LoVo (cell line): Measurements from ENCODE around the gene ARSG.

Experiments used
- DNase-seq: peaks from one replicate; pipeline ENCODE4 v3.0.0-alpha.2; 2016; ENCODE audit warnings: low spot score

The ARSG gene

GRCh38 chr17:68431045-68431608 is 139.8 kb downstream of the ARSG start:
- DNase-seq: no peak

GRCh38 chr17:68431661-68432071 is 140.4 kb downstream of the ARSG start:
- DNase-seq: no peak

GRCh38 chr17:68432086-68432864 is 141.0 kb downstream of the ARSG start:
- no peak for DNase-seq

- no peak for DNase-seq
Measured at GRCh38 chr17:68433211-68433610, 141.9 kb downstream of the ARSG start.

- no peak for DNase-seq
Measured at GRCh38 chr17:68433911-68434508, 142.7 kb downstream of the ARSG start.

GRCh38 chr17:68435361-68435760 is 144.1 kb downstream of the ARSG start:
- DNase-seq: no peak

- DNase-seq: peak; percentile 71
Measured at GRCh38 chr17:68435876-68436842, 144.9 kb downstream of the ARSG start.

GRCh38 chr17:68437979-68438822 is 146.9 kb downstream of the ARSG start:
- DNase-seq: no peak

GRCh38 chr17:68439656-68440290 is 148.5 kb downstream of the ARSG start:
- DNase-seq: no peak

GRCh38 chr17:68440526-68440925 is 149.2 kb downstream of the ARSG start:
- no peak for DNase-seq

GRCh38 chr17:68441070-68441770 is 149.9 kb downstream of the ARSG start:
- DNase-seq: no peak

GRCh38 chr17:68443972-68444464 is 152.7 kb downstream of the ARSG start:
- DNase-seq: no peak

- DNase-seq: no peak
Measured at GRCh38 chr17:68445671-68446070, 154.4 kb downstream of the ARSG start.

- DNase-seq: no peak
Measured at GRCh38 chr17:68446626-68447041, 155.3 kb downstream of the ARSG start.

- no peak for DNase-seq
Measured at GRCh38 chr17:68449021-68449739, 157.9 kb downstream of the ARSG start.

- DNase-seq: no peak
Measured at GRCh38 chr17:68450391-68450790, 159.1 kb downstream of the ARSG start.

- DNase-seq: no peak
Measured at GRCh38 chr17:68450801-68451200, 159.5 kb downstream of the ARSG start.

- DNase-seq: no peak
Measured at GRCh38 chr17:68451670-68452354, 160.5 kb downstream of the ARSG start.
